HG03575 (cell line): ENCODE data around the gene SLC12A7.
"Not testable (repeated sequence)": the region's sequence is repeated elsewhere in the genome, so short reads cannot be mapped to it uniquely, and the experiment has no call there.

Experiments used
- ATAC-seq: cut with Tn5 transposase; IDR thresholded peaks from one replicate; pipeline ENCODE4 v1.9.1; 2021; ENCODE audit not compliant: unreplicated experiment, insufficient number of reproducible peaks, low FRiP score; ENCODE audit errors: extremely low read depth

SLC12A7 gene

DNA sequence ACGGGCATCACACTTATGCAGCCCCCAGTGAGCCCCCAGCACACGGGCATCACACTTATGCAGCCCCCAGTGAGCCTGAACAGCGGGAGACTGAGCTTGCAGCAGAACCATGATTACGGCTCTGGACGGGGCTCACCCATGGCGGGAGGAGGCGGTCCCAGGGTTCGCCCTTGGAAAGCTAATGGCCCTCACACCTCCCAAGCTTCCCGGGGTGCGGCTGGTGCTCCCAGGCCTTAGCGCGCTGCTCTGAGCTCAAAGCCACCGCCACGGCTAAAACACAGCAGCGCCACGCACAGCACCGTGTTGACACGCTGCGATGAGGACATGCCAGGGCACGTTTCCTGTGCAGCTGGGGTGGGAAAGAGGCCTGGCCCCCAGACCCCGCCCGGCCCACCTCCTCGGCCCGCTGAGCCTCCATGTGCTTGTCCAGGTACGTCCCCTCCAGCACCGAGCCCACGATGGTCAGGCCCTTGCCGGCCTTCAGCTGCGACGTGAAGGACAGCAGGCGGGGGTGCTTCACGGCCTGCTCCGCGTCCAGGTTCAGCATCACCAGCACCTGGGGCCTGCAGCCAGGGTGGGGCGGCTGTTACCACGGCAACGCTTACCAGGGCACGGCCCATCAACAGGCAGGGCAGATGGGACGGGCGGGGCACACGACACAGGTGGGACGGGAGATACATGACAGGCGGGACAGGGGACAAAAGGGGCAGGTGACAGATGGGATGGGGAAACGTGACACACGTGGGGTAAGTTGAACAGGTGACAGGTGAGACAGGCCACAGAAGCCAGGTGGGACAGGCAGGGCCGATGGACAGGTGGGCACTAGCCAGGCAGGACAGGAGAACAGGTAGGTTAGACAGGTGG lies 38.4 kb downstream of the SLC12A7 start:
- no peak for ATAC-seq

DNA sequence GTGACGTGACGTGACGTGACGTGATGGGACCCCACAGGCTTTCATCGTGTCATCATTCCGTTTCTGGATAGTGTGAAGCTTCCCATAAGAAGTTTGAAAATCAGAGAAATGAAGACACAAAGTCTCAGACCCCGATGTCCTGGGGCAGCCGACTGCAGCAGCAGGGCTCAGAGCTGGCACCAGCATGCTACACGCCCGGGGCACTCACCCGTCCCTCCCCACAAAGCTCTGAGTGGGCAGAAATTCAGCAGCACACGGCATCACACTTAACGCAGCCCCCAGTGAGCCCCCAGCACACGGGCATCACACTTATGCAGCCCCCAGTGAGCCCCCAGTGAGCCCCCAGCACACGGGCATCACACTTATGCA lies 42.2 kb downstream of the SLC12A7 start:
- ATAC-seq = no peak

DNA sequence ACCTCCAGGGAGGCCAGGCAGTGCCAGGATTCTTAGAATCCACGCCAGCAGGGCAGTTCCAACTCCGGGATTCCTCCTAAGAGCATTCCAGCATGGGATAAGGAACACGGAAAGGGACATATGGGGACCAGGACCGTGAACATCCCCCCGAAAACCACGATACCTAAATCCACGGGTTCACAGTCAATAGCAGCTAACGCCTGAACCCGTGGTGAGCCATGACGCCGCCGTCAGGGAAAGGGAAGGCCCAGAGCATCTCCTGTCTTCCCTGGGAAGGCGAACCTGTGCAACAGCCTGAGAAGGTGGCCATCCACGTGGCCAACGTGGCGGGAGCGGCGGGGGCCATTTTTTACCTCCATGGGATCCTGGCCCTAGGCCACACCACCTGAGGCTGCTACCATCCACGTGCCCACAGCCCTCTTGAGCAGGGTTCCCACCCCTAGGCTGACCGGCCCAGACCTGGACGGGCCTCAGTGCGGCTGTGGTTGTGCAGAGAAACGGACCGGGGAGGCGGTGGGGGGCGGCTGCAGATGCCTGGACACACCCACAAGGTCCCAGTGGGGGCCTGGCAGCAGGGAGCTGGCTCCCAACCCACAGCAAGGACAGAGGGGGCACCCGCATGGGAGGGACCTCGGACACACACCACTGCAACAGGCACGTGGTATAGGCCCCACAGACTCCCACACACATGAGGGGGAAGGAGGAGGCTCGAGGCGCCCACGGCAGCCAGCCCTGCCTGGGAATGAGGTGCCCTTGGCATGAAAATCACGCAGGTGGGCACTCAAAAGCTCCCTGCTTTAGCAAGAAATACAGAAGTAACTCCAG lies 42.8 kb downstream of the SLC12A7 start:
- no peak for ATAC-seq

DNA sequence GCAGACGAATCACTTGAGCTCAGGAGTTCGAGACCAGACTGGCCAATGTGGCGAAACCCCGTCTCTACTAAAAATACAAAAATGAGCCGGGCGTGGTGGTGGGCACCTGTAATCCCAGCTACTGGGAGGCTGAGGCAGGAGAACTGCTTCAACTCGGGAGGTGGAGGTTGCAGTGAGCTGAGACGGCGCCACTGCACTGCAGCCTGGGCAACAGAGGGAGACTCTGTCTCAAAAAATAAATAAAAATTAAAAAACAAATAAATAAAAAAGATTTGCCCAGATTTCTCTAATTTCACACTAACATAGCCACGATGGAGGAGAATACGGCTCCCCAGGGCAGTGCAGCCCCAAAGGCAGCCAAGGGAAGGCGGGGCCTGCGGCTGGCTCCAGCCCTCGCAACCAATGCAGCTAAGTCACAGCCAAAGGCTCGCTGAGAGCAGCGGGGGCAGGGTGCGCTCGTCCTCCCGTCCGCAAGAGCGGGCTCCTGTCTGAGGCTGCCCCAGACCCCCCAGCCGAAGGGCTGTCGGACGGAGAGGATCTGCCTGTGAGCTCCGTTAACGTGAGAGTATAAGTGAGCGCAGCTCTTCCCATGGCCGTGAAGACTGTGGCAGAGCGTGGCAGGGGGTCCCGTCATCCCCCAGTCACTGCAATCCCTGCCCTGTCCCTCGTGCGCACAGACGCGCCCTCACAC lies 43.5 kb downstream of the SLC12A7 start:
- ATAC-seq = no peak

DNA sequence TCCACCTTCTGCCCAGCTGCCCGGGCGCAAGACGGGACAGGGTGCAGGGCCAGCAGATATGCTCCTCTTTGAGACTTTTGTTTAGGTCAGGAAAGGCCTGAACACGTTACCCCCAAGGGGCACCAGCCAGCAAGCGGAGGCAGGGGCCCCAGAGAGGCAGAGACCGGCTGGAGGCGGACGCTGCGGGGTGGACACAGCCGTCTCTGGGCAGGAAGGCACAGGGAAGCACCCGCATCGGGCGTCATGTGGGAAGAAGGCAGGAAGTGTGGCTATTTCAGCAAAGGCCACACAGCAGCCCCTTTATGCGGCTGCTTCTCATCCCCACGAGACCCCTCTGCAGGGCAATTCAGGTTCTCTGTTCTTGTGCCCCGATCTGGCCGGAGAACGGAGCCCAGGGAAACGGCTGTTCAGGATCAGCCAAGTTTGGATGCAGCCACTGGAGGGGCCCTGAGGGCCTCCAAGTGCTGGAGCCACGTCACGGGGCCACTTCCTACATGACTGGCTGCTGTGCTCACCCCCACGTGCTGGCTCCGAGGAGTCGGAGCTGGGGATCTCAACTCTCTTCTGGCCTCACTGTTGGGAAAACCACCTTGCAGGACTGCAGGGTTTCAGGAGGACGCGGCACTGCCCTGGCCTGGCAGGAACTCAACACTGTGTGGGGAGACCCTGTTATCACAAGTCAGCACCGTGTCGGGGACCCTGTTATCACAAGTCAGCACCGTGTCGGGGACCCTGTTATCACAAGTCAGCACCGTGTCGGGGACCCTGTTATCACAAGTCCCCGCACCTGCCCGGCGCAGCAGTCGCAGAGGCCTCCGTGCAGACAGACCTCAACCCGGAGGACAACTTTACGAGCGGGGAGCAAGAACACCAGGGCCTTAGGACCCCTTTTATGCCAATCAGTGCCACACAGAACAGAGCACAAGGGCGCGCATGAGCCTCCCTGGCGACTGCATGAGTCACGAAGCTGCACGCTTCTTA lies 44.4 kb downstream of the SLC12A7 start:
- no peak for ATAC-seq

DNA sequence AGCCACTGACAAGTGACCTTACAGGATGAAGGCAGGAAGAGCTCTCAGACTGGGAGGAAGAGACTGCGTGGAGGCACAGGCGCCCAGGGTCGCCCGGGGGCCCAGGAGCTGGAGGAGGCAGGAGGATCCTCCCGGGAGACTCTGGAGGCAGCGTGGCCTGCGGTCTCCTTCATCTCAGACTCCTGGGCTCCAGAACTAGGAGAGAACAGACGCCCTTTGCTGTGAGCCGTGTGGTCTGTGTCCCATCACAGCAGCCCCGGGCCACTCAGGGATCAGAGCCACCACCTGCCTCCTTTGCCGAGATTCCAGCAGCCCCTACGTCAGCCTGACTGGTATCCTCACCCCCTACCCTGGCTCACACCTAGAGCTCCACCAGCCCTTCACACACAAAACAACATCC lies 45.2 kb downstream of the SLC12A7 start:
- no peak for ATAC-seq

DNA sequence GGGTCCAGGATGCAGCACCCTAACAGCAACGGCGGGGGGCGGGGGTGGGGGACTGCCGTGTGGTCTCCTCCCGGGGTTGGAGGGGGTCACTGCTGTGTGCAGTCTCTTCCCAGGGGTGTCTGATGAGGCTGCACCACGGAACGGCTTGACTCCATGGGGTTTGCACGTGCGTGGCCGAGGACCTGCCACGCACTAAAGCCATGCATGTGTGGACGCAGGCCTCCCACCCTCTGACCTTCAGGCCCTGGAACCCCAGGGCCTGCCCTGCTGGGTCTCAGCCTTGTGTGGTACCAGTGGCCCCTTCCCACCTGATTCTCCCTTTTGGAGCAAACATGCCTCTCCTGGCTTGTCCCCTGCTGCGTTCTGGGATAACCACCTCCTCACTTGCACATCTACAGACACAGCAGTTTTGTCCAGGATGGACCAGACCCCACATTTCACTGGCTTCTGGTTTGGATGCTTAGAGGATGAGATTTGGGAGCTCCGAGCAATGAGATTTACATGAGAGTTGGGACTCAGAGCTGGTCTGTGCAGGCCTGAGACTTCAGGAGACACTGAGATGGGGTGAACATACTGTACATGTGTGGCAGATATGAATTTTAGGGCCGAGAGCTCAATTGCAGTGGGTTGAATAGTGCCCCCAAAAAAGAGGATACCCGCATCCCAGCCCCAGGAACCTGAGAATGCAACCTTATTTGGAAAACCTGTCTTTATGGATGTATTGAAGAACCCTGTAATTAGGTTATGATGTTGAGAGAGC lies 45.8 kb downstream of the SLC12A7 start:
- no peak for ATAC-seq

DNA sequence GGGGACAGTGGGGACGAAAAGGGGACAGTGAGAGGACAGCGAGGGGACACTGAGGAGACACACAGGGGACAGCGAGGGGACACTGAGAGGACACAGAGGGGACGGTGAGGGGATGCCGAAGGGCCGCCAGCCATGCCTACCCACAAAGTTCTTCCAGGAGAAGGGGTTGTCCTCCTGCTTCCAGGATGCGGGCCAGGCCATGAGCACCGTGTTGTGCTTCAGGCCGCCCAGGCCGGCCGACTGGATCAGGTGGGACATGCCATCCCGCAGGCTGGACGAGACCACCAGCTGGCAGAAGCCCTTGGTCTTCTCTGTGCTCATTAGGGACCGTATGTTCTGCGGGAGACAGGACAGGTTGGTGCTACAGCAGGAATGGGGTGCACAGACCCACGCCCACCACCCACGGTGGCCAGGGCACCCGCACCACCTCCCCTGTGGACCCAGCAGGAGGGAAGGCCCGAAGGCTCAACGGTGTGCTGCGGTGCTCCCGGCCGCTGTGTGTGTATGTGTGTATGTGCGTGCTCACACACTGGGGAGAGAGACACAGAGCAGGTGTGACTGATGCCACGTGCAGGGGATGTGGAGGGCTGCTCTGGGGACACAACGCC lies 46.6 kb downstream of the SLC12A7 start:
- no peak for ATAC-seq

DNA sequence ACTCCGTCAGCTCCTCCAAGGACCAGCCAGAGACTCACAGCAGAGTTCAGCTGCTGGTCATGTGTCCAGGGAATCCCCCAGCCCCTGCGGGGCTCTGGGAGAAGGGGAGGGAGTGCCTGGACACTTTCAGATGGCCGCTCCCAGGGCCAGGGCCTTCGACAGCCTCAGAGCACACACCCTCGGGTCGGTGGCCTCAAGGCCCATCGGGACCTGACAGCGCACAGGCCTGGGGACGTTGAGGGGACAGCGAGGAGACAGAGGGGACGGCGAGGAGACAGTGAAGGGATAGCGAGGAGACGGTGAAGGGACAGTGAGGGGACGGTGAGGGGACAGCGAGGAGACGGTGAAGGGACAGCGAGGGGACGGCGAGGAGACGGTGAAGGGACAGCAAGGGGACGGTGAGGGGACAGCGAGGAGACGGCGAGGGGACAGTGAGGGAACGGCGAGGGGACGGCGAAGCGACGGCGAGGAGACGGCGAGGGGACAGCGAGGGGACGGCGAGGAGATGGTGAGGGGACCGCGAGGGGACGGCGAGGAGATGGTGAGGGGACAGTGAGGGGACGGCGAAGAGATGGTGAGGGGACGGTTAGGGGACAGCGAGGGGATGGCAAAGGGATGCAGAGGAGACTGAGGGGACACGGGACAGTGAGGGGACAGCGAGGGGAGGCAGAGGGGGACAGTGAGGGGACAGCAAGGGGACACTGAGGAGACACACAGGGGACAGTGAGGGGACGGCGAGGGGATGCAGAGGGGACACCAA lies 47.3 kb downstream of the SLC12A7 start:
- no peak for ATAC-seq

DNA sequence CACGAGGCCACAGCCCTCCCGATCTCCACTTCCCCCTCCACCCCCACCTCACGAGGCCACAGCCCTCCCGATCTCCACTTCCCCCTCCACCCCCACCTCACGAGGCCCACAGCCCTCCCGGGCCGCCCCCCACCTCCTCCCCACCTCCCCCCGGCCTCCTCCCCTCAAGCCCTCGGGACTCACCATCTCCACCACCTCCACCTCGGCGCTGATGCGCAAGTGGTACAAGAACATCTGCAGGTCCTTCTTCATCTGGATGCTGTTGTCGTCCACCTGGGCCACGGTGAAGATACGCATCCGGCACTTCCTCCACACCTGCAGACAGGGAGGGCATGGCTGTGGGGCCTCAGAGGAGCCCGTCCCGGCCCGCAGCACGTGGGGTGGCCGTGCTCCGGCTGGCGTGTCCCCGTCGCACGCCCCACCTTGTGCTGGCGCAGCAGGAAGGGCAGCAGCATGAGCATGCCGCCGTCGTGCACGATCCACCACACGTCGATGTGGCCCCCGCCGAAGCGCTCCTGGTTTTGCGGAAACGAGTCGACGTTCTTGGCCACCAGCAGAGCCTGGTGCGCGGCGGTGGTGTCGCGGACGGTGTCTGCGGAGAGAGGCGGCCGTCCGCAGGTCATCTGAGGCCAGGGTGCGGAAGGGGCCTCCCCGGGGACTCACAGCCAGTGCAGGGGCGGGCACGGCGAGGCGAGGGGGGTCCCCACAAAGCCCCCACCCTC lies 48.0 kb downstream of the SLC12A7 start:
- ATAC-seq = no peak

DNA sequence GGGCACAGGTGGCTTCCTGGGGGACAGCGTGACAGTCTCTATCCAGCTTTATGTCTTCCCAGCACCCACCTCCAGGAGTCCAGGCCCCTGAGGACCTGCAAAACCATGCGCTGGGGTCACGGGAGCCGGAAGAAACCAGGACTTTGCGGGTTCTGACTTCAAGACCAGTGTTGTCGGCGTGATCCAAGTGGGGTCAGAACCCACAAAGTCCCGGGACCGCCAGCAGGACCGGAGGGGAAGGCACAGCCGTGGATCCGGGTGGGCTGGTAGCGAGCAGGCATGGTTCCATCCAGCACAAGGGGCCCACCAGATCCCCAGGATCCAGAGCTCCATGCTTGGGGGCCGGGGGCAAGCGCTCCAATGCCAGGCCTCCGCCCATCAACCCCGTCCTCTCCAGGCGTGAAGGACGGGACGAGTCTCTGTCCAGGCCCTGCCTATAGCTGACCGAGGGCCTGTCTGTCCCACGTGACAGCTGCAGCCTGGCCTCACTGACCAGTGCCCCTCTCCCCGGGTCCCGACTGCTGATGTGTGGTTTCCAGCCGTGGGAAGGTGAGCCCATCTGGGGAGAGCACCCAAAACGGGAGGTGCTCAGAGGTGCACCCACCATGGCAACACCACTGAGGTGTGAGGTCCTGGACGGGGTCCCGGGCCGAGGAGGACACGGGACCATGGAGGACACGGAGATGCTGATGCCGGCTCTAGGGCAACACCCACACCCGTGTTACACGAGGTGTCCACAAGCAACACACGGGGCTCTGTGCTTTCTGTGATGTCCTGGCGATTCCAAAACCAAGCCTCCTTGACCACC lies 48.9 kb downstream of the SLC12A7 start:
- ATAC-seq = no peak

DNA sequence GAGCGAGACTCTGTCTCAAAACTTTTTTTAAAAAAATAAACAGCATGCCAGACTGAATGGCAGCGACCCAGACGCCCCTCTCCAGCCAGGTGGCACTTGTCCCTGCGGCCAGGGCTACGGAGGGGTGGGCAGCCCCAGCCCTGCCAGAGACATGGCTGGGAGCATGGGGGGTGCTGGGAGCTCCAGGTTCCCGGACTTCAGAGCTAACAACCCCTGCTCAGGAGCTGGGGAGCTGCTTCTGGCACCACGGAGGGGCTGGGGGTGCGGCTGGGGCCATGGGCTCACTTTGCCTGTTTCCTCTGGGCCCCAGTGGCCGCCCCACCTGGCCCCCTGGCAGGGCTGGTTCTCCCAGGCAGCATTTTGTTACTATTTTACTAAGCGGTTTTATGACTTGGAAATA lies 49.9 kb downstream of the SLC12A7 start:
- ATAC-seq = no peak

DNA sequence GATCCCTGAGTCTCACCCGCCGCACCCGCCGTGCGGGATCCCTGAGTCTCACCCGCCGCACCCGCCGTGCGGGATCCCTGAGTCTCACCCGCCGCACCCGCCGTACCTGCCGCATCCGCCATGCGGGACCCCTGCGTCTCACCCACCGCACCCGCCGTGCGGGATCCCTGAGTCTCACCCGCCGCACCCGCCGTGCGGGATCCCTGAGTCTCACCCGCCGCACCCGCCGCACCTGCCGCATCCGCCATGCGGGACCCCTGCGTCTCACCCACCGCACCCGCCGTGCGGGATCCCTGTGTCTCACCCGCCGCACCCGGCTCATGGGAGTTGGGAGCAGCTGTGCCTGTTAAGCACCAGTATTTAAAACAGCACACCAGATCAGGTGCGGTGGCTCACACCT lies 50.6 kb downstream of the SLC12A7 start:
- not testable (repeated sequence) for ATAC-seq

DNA sequence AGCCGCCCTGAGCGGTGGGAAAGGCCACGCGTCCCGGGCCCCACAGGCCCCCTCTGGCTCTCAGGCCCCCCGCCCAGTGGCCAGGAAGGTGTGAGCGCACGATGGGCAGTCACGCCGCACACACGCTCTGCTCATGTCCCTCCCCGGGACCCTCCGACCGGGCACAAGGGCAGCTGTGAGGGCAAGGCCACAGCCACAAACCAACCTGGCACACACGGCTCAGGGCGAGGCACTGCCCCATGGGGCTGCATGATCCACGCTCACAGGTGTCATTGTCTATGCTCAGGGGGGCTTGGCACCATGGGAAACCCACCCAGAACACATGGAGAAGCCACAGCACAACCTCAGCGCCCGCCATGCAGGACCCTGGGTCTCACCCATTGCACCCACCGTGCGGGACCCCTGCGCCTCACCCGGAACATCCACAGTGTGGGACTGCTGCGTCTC lies 51.3 kb downstream of the SLC12A7 start:
- ATAC-seq = no peak

DNA sequence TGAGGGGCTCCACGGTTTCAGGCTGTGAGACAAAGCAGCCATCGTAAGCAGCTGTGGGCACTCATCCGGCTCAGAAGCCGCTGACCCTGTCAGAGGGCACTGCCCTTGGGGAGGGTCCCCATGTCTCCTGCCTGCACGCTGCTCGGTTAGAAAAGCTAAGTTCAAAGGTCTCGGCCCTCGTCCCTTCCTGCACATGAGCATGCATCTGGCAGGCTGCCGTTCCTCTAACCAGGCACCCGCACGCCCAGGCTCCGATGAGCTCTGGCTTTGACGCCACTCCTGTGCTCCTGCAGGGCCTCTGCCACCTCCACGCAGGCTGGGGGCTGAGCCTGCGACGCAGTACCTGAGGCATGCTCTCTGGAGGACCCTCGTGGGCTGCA lies 52.0 kb downstream of the SLC12A7 start:
- ATAC-seq = no peak
